Peyer's patch (tissue), 4 donors: ENCODE measurements around the gene OR10A2. TPM values are rescaled to one million over a fixed set of nuclear protein-coding genes. Genes with fewer than 3 reads are reported as not detected.

Experiments
- DNase-seq, 3 donors: peaks; one replicate each; pipeline ENCODE4 v3.0.0-alpha.2; 2017 to 2019
- H3K27ac ChIP-seq, 4 donors: fragments of 200-600 bp; sonication (generic); one replicate each; pipeline ENCODE4 v1.5.1; 2016 to 2019
- H3K27me3 ChIP-seq, 2 donors: fragments of 200-600 bp; sonication (generic); one replicate each; pipeline ENCODE4 v1.5.1; 2019
- H3K36me3 ChIP-seq, 3 donors: fragments of 200-600 bp; sonication (generic); one replicate each; pipeline ENCODE4 v1.5.1; 2016 to 2019
- H3K4me1 ChIP-seq, 4 donors: fragments of 200-600 bp; sonication (generic); one replicate each; pipeline ENCODE4 v1.5.1; 2016 to 2019
- H3K4me3 ChIP-seq, 4 donors: fragments of 200-600 bp; sonication (generic); 1 replicate in 3 of 4; 2 replicates in 1 of 4; pipeline ENCODE4 v1.5.1; 2016 to 2019; ENCODE audit warnings: mild to moderate bottlenecking in 1 of 4
- H3K9me3 ChIP-seq, 4 donors: fragments of 200-600 bp; sonication (generic); one replicate each; pipeline ENCODE4 v1.5.1; 2016 to 2019; ENCODE audit warnings: mild to moderate bottlenecking in 1 of 4
- CTCF ChIP-seq, 6 experiments: fragments of 450-650 bp in 4 of 6; fragments of 200-600 bp in 2 of 6; sonication (generic) in 1 of 6; IDR thresholded peaks; one replicate each; pipeline ENCODE4 v1.5.1; 2017 to 2019; ENCODE audit warnings: antibody characterized with exemption in 6 of 6, mild to moderate bottlenecking in 3 of 6, moderate library complexity in 1 of 6
- POLR2A ChIP-seq, 2 donors: fragments of 450-650 bp; IDR thresholded peaks; one replicate each; pipeline ENCODE4 v1.5.1; 2017; ENCODE audit warnings: antibody characterized with exemption in 2 of 2, mild to moderate bottlenecking in 2 of 2, moderate library complexity in 2 of 2
- total RNA-seq, 4 donors: library from RNA; depleted of rRNA; stranded (reverse); fragments of >200 nt; gene quantifications; one replicate each; pipeline ENCODE4 v1.1.0, GENCODE V29; 2016

OR10A2 gene
- not detected for total RNA-seq

- DNase-seq: no peak
- TF ChIP-seq POLR2A (IDR thresholded peaks at IDR 0.05) (no peak), CTCF (IDR thresholded peaks at IDR 0.05) (no peak)
These were observed at the start of gene OR10A2 for GRCh38 chr11:6862961-6863360. OR10A2 (plus strand) TSS chr11:6863057; CDS start chr11:6869755, 6,698 bp downstream.

GRCh38 chr11:6813656-6814055, 49.2 kb upstream of the OR10A2 start:
- Histone ChIP-seq H3K9me3 (no peaks in the 10 kb centered on the region), H3K4me3 (no peak overlapping the region), H3K36me3 (no peaks in the 10 kb centered on the region), H3K4me1 (no peaks in the 10 kb centered on the region), H3K27ac (no peak overlapping the region), H3K27me3 (no peaks in the 10 kb centered on the region)
- TF ChIP-seq CTCF (IDR thresholded peaks at IDR 0.05) (no peak), POLR2A (IDR thresholded peaks at IDR 0.05) (no peak)
- no peak for DNase-seq

More at GRCh38 chr11:6862961-6863360, at the start of gene OR10A2:
- Histone ChIP-seq H3K27ac (no peak within 1 kb of the TSS), H3K4me1 (no peaks in the 10 kb centered on the region), H3K4me3 (no peak within 1 kb of the TSS), H3K27me3 (no peaks in the 10 kb centered on the region), H3K9me3 (no peaks in the 10 kb centered on the region), H3K36me3 (no peaks in the 10 kb centered on the region)

- no peak for DNase-seq
- Histone ChIP-seq H3K9me3 (peaks cover 0 to 5% (median 0%) of the 10 kb centered on the region in 4 donors), H3K4me3 (no peak overlapping the region), H3K4me1 (no peaks in the 10 kb centered on the region), H3K27ac (no peak overlapping the region), H3K36me3 (no peaks in the 10 kb centered on the region), H3K27me3 (no peaks in the 10 kb centered on the region)
- TF ChIP-seq POLR2A (IDR thresholded peaks at IDR 0.05) (no peak), CTCF (IDR thresholded peaks at IDR 0.05) (no peak)
These were observed 45.2 kb upstream of the OR10A2 start for GRCh38 chr11:6817694-6818093.

- no peaks in the 10 kb centered on the region for H3K27me3 ChIP-seq
- H3K36me3 ChIP-seq: no peaks in the 10 kb centered on the region
- no peak for DNase-seq
- TF ChIP-seq CTCF (IDR thresholded peaks at IDR 0.05): no peak
- TF ChIP-seq POLR2A (IDR thresholded peaks at IDR 0.05): no peak
- no peak overlapping the region for H3K4me3 ChIP-seq
- H3K4me1 ChIP-seq: no peaks in the 10 kb centered on the region
- H3K9me3 ChIP-seq: peaks cover 0 to 5% (median 0%) of the 10 kb centered on the region in 4 donors
- H3K27ac ChIP-seq: no peak overlapping the region
These were observed 43.9 kb upstream of the OR10A2 start for GRCh38 chr11:6818967-6819366.

GRCh38 chr11:6824136-6824823, 38.6 kb upstream of the OR10A2 start:
- no peaks in the 10 kb centered on the region for H3K4me1 ChIP-seq
- H3K4me3 ChIP-seq: no peak overlapping the region
- H3K27ac ChIP-seq: no peak overlapping the region
- H3K27me3 ChIP-seq: no peaks in the 10 kb centered on the region
- peaks cover 0 to 5% (median 0%) of the 10 kb centered on the region in 4 donors for H3K9me3 ChIP-seq
- TF ChIP-seq POLR2A (IDR thresholded peaks at IDR 0.05) (no peak), CTCF (IDR thresholded peaks at IDR 0.05) (no peak)
- no peaks in the 10 kb centered on the region for H3K36me3 ChIP-seq
- no peak for DNase-seq
